GM18868 (cell line): ENCODE data around the gene AMER2.

Experiments
- ATAC-seq: cut with Tn5 transposase; IDR thresholded peaks from one replicate; pipeline ENCODE4 v1.9.1; 2021; ENCODE audit warnings: mild to moderate bottlenecking, moderate library complexity; ENCODE audit not compliant: unreplicated experiment

Gene AMER2

GRCh38 chr13:25171517-25172302 is at the start of gene AMER2:
Gene AMER2, minus strand, starts transcription at chr13:25172288. Its CDS starts 669 bp downstream, at chr13:25171619.
- peak; percentile 58 for ATAC-seq

- no peak for ATAC-seq
Observed at GRCh38 chr13:25218019-25218418, 45.9 kb upstream of the AMER2 start.

GRCh38 chr13:25217023-25217885 is 45.2 kb upstream of the AMER2 start:
- no peak for ATAC-seq

- ATAC-seq, result no peak
Observed at GRCh38 chr13:25215253-25215575, 43.1 kb upstream of the AMER2 start.

GRCh38 chr13:25214491-25215252 is 42.6 kb upstream of the AMER2 start:
- no peak for ATAC-seq

- no peak for ATAC-seq
Observed at GRCh38 chr13:25213715-25214114, 41.6 kb upstream of the AMER2 start.

- ATAC-seq, result no peak
Observed at GRCh38 chr13:25210842-25211569, 38.9 kb upstream of the AMER2 start.

- no peak for ATAC-seq
Observed at GRCh38 chr13:25207291-25207810, 35.3 kb upstream of the AMER2 start.

- no peak for ATAC-seq
Observed at GRCh38 chr13:25204863-25205262, 32.8 kb upstream of the AMER2 start.

- no peak for ATAC-seq
Observed at GRCh38 chr13:25203127-25203740, 31.1 kb upstream of the AMER2 start.

- no peak for ATAC-seq
Observed at GRCh38 chr13:25200783-25201182, 28.7 kb upstream of the AMER2 start.

- ATAC-seq, result no peak
Observed at GRCh38 chr13:25198647-25199046, 26.6 kb upstream of the AMER2 start.

- no peak for ATAC-seq
Observed at GRCh38 chr13:25196971-25197370, 24.9 kb upstream of the AMER2 start.

- ATAC-seq, result no peak
Observed at GRCh38 chr13:25192936-25193335, 20.8 kb upstream of the AMER2 start.

GRCh38 chr13:25192489-25192888 is 20.4 kb upstream of the AMER2 start:
- ATAC-seq, result no peak

- no peak for ATAC-seq
Observed at GRCh38 chr13:25192052-25192451, 20.0 kb upstream of the AMER2 start.

- no peak for ATAC-seq
Observed at GRCh38 chr13:25190771-25191170, 18.7 kb upstream of the AMER2 start.

- ATAC-seq, result no peak
Observed at GRCh38 chr13:25190256-25190655, 18.2 kb upstream of the AMER2 start.

GRCh38 chr13:25187596-25187995 is 15.5 kb upstream of the AMER2 start:
- ATAC-seq, result no peak

GRCh38 chr13:25186187-25186586 is 14.1 kb upstream of the AMER2 start:
- ATAC-seq, result peak; percentile 50
